Measurements from ENCODE around the gene ELANE. TPM values are rescaled to one million over a fixed set of nuclear protein-coding genes. Genes with fewer than 3 reads are reported as not detected.

Gene ELANE
- total RNA-seq: 11.0 TPM

DNA sequence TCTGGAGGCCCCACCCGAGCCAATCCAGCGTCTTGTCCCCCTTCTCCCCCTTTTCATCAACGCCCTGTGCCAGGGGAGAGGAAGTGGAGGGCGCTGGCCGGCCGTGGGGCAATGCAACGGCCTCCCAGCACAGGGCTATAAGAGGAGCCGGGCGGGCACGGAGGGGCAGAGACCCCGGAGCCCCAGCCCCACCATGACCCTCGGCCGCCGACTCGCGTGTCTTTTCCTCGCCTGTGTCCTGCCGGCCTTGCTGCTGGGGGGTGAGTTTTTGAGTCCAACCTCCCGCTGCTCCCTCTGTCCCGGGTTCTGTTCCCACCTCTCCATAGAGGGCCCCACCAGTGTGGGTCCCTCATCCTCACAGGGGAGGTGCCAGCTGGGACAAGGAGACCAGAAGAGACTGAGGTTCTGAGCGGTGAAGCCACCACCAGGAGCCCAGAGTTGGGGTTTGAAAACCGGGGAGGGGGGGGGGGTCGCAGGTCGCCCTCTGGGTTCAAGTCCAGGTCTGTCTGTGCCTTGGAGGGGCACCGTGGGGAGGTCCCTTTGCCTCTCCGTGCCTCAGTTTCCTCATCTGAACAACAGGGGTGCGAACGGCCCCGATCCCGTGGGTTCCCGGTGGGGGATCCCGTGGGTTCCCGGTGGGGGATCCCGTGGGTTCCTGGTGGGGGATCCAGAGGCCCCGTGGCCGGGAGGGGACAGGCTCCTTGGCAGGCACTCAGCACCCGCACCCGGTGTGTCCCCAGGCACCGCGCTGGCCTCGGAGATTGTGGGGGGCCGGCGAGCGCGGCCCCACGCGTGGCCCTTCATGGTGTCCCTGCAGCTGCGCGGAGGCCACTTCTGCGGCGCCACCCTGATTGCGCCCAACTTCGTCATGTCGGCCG is at the start of gene ELANE:
Gene ELANE (plus strand): TSS at position 168 of the 878 bp plus-strand sequence. CDS start 26 bp downstream, at position 194.
- DNase-seq (ENCODE audit: low read depth in 2 of 3, low spot score in 2 of 3): no peak

DNA sequence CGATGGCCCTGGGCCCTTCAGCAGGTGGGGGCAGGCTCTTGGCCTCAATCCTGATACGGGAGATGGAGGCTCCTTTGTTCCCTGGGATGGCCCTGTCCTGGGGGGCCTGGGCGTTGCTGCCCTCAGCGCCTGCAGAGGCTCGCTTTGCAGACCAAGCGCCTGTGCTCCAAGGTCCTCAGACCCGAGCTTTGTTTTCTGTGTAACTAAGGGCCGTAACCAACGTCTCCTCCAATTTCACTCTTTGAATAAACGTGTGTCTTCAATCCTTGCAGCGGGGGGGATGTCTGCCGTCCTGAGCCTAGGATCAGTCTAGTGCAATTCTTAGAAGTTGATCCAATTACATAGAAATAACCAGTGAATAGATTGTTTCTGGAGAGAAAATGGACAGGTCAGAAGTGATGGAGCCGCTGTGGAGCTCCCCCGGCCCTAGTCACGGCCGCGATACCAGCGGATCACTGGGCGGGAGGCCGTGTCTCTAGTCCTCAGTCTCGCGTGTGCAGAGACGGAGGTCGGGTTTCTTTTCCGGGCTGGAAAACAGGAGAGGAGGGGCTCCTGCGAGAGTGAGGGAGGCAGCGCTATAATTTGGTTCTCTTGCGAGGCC is 49.5 kb upstream of the ELANE start:
- DNase-seq (ENCODE audit: low read depth in 2 of 3, low spot score in 2 of 3): no peak

DNA sequence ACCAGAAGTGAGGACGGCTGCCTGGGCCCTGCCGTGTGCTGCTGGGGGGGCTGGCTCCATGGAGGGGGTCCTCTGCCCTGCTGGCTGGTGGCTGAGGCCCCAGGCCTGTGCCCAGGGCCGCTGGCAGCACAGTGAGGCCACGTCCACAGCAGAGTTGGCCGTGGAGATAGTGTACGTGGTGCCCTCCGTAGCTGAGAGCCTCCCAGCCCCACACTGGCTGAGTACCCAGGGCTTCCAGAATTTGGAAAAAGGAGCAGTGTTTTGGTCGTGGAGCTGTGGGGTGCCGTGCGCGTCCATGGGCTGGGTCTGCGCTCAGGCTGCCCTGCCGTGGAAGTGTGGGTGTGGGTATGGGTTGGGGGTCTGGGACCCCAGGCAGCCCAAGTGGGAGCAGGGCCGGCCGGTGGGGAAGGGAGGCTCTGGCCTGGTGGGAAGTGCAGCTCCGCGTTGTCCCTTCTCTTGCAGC is 49.0 kb upstream of the ELANE start:
- DNase-seq (ENCODE audit: low read depth in 2 of 3, low spot score in 2 of 3): no peak

- no peak for DNase-seq (ENCODE audit: low read depth in 2 of 3, low spot score in 2 of 3)
Measured at GRCh38 chr19:803686-804418, 48.3 kb upstream of the ELANE start.

DNA sequence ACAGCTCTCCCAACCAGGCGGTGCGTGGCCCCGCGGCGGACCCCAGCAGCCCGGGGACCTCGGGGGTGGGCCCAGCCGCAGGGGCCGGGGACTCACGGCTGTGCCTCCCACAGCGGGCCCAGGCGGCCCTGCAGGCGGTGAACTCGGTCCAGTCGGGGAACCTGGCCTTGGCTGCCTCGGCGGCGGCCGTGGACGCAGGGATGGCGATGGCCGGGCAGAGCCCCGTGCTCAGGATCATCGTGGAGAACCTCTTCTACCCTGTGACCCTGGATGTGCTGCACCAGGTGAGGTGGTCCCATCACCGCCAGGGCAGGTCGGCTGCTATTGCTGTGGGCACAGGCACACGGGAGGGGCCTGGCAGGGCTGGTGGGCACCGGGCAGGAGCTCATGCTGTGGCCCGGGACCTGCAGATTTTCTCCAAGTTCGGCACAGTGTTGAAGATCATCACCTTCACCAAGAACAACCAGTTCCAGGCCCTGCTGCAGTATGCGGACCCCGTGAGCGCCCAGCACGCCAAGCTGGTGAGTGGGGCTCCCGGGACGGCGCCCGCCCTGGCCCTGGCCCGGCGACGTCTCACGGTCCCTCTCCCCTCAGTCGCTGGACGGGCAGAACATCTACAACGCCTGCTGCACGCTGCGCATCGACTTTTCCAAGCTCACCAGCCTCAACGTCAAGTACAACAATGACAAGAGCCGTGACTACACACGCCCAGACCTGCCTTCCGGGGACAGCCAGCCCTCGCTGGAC is 47.5 kb upstream of the ELANE start:
- no peak for DNase-seq (ENCODE audit: low read depth in 2 of 3, low spot score in 2 of 3)

GRCh38 chr19:805166-805551 is 46.9 kb upstream of the ELANE start:
- no peak for DNase-seq (ENCODE audit: low read depth in 2 of 3, low spot score in 2 of 3)

DNA sequence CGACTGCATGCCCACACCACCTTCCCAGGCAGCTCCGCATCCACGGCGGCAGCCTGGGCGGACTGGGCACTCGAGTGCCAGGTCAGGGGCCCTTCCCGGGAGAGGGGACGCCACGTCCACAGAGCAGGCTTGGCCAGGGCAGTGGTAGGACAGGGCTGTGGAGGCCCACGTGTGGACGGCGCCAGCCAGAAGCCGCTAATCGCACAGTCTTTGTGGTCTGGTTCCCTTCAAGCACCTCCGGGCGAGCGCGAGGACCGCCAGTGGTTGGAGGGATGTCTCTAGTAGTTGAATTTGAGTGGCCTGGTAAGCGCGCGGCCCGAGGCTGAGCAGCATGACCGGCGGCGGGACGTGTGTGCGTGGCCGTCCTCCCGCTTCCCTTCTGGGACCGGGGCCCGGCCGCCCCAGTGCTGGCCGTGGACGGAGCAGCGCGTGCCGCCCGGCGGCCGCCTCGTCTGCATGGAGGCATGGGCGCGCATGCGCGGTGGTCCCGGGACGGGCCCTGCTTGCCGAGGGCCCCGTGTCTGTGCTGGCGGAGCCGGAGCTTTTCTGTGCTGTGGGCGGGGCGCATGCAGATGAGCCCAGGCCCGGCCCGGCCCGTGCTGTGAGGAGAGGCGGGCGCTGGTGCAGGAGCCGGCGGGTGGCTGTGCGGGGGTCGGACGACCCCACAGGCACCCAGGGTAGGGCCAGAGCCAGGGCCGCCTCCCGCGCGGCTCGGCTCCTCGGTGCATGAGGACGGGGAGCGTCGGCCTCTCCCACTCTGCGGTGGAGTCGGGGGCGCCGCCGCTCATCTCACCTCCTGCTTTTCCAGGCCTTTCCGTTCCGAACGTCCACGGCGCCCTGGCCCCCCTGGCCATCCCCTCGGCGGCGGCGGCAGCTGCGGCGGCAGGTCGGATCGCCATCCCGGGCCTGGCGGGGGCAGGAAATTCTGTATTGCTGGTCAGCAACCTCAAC is 46.2 kb upstream of the ELANE start:
- no peak for DNase-seq (ENCODE audit: low read depth in 2 of 3, low spot score in 2 of 3)

DNA sequence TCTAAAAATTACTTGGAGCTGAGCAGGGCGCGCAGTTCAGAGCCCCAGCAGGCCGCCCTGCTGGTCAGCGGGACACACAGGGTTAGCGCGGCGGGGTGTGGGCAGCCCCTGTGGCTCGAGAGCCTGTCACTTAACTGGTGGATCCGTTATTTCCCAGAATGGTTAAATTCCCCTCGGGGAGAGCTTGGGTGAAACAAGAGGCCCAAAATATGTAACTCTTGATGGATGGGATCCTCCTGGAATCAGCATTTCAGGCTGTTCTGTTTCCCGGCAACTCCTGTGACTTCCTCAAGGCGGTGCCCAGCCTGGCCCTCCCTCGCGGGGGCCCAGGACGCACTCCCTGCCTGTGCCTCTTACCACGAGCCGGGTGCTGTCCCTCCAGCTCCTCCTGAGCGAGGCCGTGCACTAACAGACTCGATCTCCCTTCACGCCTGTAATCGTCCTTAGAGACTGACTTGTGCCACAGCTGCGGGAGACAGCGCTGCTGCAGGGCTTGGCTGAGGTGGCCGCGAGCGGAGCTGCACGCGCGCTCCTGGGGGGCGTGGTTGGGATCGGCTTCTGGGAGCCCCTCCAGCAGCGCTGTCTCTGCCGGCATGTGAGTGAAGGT is 45.2 kb upstream of the ELANE start:
- DNase-seq (ENCODE audit: low read depth in 2 of 3, low spot score in 2 of 3): no peak

DNA sequence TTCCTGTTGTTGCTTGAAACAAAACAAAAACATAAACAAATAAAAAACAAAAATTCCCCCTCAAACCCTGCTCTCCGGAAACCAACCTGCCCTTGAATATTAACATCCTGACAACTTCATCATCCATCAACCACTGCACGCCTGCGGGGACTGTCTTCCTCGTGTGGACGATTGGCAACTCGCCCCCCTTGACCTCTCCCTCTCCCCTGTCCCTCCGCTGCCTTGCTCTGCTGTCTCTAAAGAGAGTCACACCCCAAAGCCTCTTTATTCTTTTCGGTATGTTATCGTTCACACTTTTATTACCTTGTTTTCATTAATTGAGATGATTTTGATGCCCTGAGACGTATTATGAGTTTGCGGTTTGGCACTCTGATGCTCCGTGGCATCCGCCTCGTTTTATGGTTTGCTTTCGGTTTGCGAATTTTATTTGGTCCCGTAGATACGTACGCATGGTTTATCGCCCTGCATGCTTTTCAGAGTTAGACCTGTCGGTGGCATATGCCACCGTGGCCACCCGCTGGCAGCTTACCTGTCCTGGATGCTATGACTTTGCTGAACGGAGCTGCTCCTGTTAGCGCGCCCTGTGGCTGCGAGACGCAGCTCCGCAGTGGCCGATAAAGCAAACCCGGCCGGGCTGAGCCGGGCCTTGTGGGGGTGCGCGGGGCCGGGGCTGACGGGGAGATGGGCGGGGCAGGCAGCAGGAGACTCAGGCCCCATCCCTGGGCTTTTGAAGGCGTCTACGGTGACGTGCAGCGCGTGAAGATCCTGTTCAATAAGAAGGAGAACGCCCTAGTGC is 44.3 kb upstream of the ELANE start:
- no peak for DNase-seq (ENCODE audit: low read depth in 2 of 3, low spot score in 2 of 3)

DNA sequence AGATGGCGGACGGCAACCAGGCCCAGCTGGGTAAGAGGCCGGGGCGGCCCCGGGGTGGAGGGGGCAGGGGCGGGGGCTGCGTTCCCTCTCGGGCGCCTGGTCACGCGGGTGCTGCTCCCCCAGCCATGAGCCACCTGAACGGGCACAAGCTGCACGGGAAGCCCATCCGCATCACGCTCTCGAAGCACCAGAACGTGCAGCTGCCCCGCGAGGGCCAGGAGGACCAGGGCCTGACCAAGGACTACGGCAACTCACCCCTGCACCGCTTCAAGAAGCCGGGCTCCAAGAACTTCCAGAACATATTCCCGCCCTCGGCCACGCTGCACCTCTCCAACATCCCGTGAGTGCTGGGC is 43.7 kb upstream of the ELANE start:
- DNase-seq (ENCODE audit: low read depth in 2 of 3, low spot score in 2 of 3): no peak

GRCh38 chr19:810077-810855 is 41.8 kb upstream of the ELANE start:
- DNase-seq (ENCODE audit: low read depth in 2 of 3, low spot score in 2 of 3): no peak

DNA sequence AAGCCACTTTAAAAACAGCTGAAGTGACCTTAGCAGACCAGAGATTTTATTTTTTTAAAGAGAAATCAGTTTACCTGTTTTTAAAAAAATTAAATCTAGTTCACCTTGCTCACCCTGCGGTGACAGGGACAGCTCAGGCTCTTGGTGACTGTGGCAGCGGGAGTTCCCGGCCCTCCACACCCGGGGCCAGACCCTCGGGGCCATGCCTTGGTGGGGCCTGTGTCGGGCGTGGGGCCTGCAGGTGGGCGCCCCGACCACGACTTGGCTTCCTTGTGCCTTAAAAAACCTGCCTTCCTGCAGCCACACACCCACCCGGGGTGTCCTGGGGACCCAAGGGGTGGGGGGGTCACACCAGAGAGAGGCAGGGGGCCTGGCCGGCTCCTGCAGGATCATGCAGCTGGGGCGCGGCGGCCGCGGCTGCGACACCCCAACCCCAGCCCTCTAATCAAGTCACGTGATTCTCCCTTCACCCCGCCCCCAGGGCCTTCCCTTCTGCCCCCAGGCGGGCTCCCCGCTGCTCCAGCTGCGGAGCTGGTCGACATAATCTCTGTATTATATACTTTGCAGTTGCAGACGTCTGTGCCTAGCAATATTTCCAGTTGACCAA is 41.1 kb upstream of the ELANE start:
- no peak for DNase-seq (ENCODE audit: low read depth in 2 of 3, low spot score in 2 of 3)

DNA sequence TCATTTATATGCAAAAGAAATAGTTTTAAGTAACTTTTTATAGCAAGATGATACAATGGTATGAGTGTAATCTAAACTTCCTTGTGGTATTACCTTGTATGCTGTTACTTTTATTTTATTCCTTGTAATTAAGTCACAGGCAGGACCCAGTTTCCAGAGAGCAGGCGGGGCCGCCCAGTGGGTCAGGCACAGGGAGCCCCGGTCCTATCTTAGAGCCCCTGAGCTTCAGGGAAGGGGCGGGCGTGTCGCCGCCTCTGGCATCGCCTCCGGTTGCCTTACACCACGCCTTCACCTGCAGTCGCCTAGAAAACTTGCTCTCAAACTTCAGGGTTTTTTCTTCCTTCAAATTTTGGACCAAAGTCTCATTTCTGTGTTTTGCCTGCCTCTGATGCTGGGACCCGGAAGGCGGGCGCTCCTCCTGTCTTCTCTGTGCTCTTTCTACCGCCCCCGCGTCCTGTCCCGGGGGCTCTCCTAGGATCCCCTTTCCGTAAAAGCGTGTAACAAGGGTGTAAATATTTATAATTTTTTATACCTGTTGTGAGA is 40.5 kb upstream of the ELANE start:
- DNase-seq (ENCODE audit: low read depth in 2 of 3, low spot score in 2 of 3): no peak

DNA sequence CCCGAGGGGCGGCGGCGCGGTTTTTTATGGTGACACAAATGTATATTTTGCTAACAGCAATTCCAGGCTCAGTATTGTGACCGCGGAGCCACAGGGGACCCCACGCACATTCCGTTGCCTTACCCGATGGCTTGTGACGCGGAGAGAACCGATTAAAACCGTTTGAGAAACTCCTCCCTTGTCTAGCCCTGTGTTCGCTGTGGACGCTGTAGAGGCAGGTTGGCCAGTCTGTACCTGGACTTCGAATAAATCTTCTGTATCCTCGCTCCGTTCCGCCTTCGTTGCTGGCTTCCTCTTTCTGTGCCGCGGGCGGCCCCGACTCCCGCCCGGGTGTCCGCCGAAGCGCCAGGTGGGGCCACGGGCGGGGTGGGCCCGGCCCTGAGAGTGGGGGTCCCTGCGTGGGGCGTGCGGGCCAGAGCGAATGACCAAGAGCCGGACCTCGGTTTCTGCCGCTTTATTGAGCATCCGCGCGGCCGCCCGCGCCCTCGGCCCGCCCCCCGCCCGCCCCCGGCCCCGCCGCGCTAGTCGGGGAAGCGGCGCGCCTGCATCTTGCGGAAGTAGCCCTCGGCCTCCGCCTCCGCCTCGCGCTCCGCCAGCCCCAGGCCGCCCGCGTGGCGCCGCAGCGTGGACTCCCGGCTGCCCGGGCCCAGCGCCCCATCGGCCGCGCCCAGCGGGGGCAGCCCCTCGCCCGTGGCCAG is 39.9 kb upstream of the ELANE start:
- DNase-seq (ENCODE audit: low read depth in 2 of 3, low spot score in 2 of 3): no peak

DNA sequence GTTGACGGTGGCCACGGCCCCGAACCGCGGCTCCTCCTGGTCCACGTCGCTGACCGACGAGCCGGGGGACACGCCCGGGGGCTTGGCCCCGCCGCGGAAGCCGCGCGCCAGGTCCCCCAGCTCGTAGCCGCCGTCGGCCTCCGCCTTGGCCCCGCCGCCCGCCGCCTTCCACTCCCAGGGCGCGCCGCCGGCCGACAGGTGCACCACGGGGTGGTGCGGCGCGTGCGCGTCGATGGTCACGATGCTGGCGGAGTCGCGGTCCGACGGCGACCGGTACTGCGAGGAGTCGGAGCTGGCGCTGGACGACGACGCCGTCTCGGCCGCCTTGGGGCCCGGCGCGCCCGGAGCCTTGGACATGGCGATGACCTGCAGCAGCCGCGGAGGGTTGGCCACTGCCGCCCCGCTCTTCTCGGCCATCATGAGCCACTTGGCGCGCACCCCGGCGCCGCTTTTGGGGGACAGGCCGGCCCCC is 39.3 kb upstream of the ELANE start:
- no peak for DNase-seq (ENCODE audit: low read depth in 2 of 3, low spot score in 2 of 3)

Measured in hematopoietic multipotent progenitor cell (in vitro differentiated cells).